Transverse colon (tissue), 4 donors: ENCODE results near the gene CRTC1. TPM values are rescaled to one million over a fixed set of nuclear protein-coding genes. Genes with fewer than 3 reads are reported as not detected.
A peak's percentile ranks its signal among the peaks of the same experiment; 100 is the strongest.
"Not testable (repeated sequence)": the region's sequence is repeated elsewhere in the genome, so short reads cannot be mapped to it uniquely, and the experiment has no call there.

Source experiments
- DNase-seq: peaks from one replicate; pipeline ENCODE4 v3.0.0-alpha.2; 2019
- H3K27ac ChIP-seq, 4 donors: fragments of 200-600 bp; sonication (generic); 2 replicates each; pipeline ENCODE4 v1.5.1; 2016 to 2018; ENCODE audit warnings: inconsistent platforms in 4 of 4
- H3K27me3 ChIP-seq: fragments of 200-600 bp; sonication (generic); 2 replicates; pipeline ENCODE4 v1.5.1; 2017; ENCODE audit warnings: inconsistent platforms
- H3K36me3 ChIP-seq, 4 donors: fragments of 200-600 bp; sonication (generic); 2 replicates each; pipeline ENCODE4 v1.5.1; 2017 to 2019; ENCODE audit warnings: inconsistent platforms in 4 of 4
- H3K4me1 ChIP-seq, 4 donors: fragments of 200-600 bp; sonication (generic); 2 replicates each; pipeline ENCODE4 v1.5.1; 2017 to 2020; ENCODE audit warnings: inconsistent platforms in 4 of 4
- H3K4me3 ChIP-seq, 4 donors: fragments of 200-600 bp; sonication (generic); 1 replicate in 1 of 4; 2 replicates in 3 of 4; pipeline versions ENCODE4 v1.5.1 to v1.6.1; 2017 to 2019; ENCODE audit warnings: inconsistent platforms in 4 of 4
- H3K9me3 ChIP-seq, 2 donors: fragments of 200-600 bp; sonication (generic); 2 replicates each; pipeline ENCODE4 v1.5.1; 2017 to 2019; ENCODE audit warnings: inconsistent platforms in 2 of 2
- CTCF ChIP-seq, 5 experiments: fragments of 200-600 bp in 3 of 5; fragments of 450-650 bp in 2 of 5; sonication (generic) in 3 of 5; IDR thresholded peaks; 1 replicate in 2 of 5; 2 replicates in 3 of 5; pipeline ENCODE4 v1.5.1; 2016 to 2017; ENCODE audit warnings: antibody characterized with exemption in 5 of 5, inconsistent platforms in 3 of 5, mild to moderate bottlenecking in 2 of 5, moderate library complexity in 1 of 5
- EP300 ChIP-seq: sonication (generic); formaldehyde crosslinking; IDR thresholded peaks from one replicate; pipeline ENCODE4 v1.6.1; 2017; ENCODE audit warnings: antibody characterized with exemption, low read depth
- POLR2A ChIP-seq: fragments of 450-650 bp; IDR thresholded peaks from one replicate; pipeline ENCODE4 v1.6.1; 2016; ENCODE audit warnings: antibody characterized with exemption, mild to moderate bottlenecking, moderate library complexity
- POLR2AphosphoS5 ChIP-seq, 3 donors: sonication (generic); formaldehyde crosslinking; IDR thresholded peaks; one replicate each; pipeline ENCODE4 v1.6.1; 2016; ENCODE audit warnings: antibody characterized with exemption in 3 of 3
- WGBS, 2 donors: methylation state at CpG; one replicate each; pipeline ENCODE4 v1.1.5; 2018; ENCODE audit warnings: low coverage in 1 of 2; 5-methylcytosine and 5-hydroxymethylcytosine counted together
- in situ Hi-C, 4 donors: fragments of 200-750 bp; cut with MboI; loops; one replicate each; pipeline versions ENCODE4 v1.15.0 to v1.15.1; 2017; ENCODE audit warnings: low sequenced_read_pairs in 3 of 4, low pct_ligation_motif_present in 1 of 4, low pct_unique_long_range_greater_than_20kb in 1 of 4
- intact Hi-C: fragments of 100-400 bp; cut with DNase I; formaldehyde crosslinking; loops from one replicate; pipeline ENCODE4 v1.15.1; 2023; ENCODE audit warnings: low total_unique reads
- total RNA-seq, 4 donors: library from RNA; depleted of rRNA; stranded (reverse); fragments of >200 nt; gene quantifications; one replicate each; pipeline ENCODE4 v1.1.0, GENCODE V29; 2016

The CRTC1 gene
- total RNA-seq, 4 donors from 2014 or later, result 6.2 to 17.6 (median 7.7) TPM

- peak; percentile 22 for DNase-seq
- peaks cover 5 to 19% (median 9%) of the 10 kb centered on the region in 4 donors for H3K4me1 ChIP-seq
- TF ChIP-seq POLR2A, result no peak
- in situ Hi-C loops, result no loop called here
- H3K27ac ChIP-seq, result peak overlapping the region in 2 of 4 donors; percentile 1 to 51
- 66% methylated on average over 11 of the region's 11 CpGs; no CpG with 5 or more reads in 1 of the 2 donors for WGBS, 2 donors
- no peaks in the 10 kb centered on the region for H3K27me3 ChIP-seq
- no peaks in the 10 kb centered on the region for H3K9me3 ChIP-seq
- intact Hi-C loops, result no loop called here
- H3K4me3 ChIP-seq, result no peak overlapping the region
- peaks cover 0 to 4% (median 0%) of the 10 kb centered on the region in 4 donors for H3K36me3 ChIP-seq
Observed at GRCh38 chr19:18674616-18675015, 8.9 kb upstream of the CRTC1 start.

DNA sequence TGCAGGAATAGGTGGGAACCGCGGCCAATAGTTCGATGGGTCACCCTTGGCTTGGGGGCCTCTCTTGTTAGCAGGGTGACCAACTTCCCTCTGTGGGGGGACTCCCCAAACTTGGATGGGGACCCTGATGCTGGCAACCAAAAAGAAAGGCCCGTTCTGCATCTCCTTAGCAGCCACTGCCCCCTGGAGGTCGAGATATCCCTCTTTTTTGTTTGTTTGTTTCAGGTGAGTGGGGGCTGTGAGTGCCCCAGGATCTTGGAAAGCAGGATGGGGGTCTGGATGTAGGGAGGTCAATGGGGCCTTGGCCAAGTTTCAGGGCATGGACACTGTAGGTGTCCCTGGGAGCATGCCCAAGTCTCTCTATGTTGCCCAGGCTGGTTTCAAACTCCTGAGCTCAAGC is 7.7 kb upstream of the CRTC1 start:
- TF ChIP-seq CTCF (IDR thresholded peaks at IDR 0.05) (peak in 2 of 5 experiments; percentile 20 to 24), POLR2AphosphoS5 (IDR thresholded peaks at IDR 0.05) (no peak), EP300 (no peak), POLR2A (no peak)
- peaks cover 5 to 19% (median 9%) of the 10 kb centered on the region in 4 donors for H3K4me1 ChIP-seq
- H3K36me3 ChIP-seq, result no peaks in the 10 kb centered on the region
- H3K4me3 ChIP-seq, result no peak overlapping the region
- H3K27ac ChIP-seq, result no peak overlapping the region
- no peaks in the 10 kb centered on the region for H3K9me3 ChIP-seq
- DNase-seq, result no peak
- WGBS, 2 donors, result 46% methylated on average over 5 of the region's 5 CpGs; no CpG with 5 or more reads in 1 of the 2 donors
- in situ Hi-C loops (no loop called here), intact Hi-C loops (no loop called here)
- H3K27me3 ChIP-seq, result no peaks in the 10 kb centered on the region

GRCh38 chr19:18676692-18677091 is 6.8 kb upstream of the CRTC1 start:
- no peak for TF ChIP-seq POLR2AphosphoS5 (IDR thresholded peaks at IDR 0.05)
- TF ChIP-seq POLR2A, result no peak
- TF ChIP-seq CTCF (IDR thresholded peaks at IDR 0.05), result no peak
- no peak for TF ChIP-seq EP300
- Histone ChIP-seq H3K4me3 (no peak overlapping the region), H3K36me3 (no peaks in the 10 kb centered on the region), H3K27me3 (no peaks in the 10 kb centered on the region), H3K27ac (no peak overlapping the region), H3K9me3 (no peaks in the 10 kb centered on the region), H3K4me1 (peaks cover 5 to 19% (median 9%) of the 10 kb centered on the region in 4 donors)
- intact Hi-C loops, result no loop called here
- WGBS, 2 donors, result 72 to 83% methylated on average over 3 to 7 of the region's 7 CpGs
- in situ Hi-C loops, result no loop called here
- no peak for DNase-seq

GRCh38 chr19:18677156-18677555 is 6.3 kb upstream of the CRTC1 start:
- Histone ChIP-seq H3K27me3 (no peaks in the 10 kb centered on the region), H3K4me1 (peaks cover 4 to 17% (median 9%) of the 10 kb centered on the region in 4 donors), H3K27ac (peak overlapping the region in 1 of 4 donors; percentile 56), H3K36me3 (no peaks in the 10 kb centered on the region), H3K9me3 (no peaks in the 10 kb centered on the region), H3K4me3 (no peak overlapping the region)
- in situ Hi-C loops (no loop called here), intact Hi-C loops (no loop called here)
- no peak for TF ChIP-seq CTCF (IDR thresholded peaks at IDR 0.05)
- no peak for TF ChIP-seq POLR2AphosphoS5 (IDR thresholded peaks at IDR 0.05)
- TF ChIP-seq POLR2A, result no peak
- DNase-seq, result no peak
- WGBS, 2 donors, result 74 to 100% methylated on average over 1 to 13 of the region's 13 CpGs

GRCh38 chr19:18680148-18680547 is 3.3 kb upstream of the CRTC1 start:
- WGBS, 2 donors, result 100% methylated on average over 1 of the region's 1 CpG; no CpG with 5 or more reads in 1 of the 2 donors
- in situ Hi-C loops, H3K27ac ChIP-seq, H3K27me3 ChIP-seq, H3K9me3 ChIP-seq, H3K4me3 ChIP-seq, intact Hi-C loops, DNase-seq, H3K36me3 ChIP-seq: not testable (repeated sequence)
- peaks cover 6 to 26% (median 19%) of the 10 kb centered on the region in 4 donors for H3K4me1 ChIP-seq
